Progenitor cell of endocrine pancreas (in vitro differentiated cells): ENCODE results near the gene PAQR4. TPM values are rescaled to one million over a fixed set of nuclear protein-coding genes. Genes with fewer than 3 reads are reported as not detected.

Experiments used
- DNase-seq: peaks from one replicate; pipeline ENCODE4 v3.0.0; 2021; ENCODE audit warnings: low spot score; ENCODE audit not compliant: unreplicated experiment
- H3K27ac Mint-ChIP-seq: 2 replicates; pipeline ENCODE4 v1.8.0; 2021; ENCODE audit warnings: mild to moderate bottlenecking, moderate library complexity, mixed read lengths
- H3K27me3 Mint-ChIP-seq: 2 replicates; pipeline ENCODE4 v1.8.0; 2021; ENCODE audit warnings: mixed read lengths
- H3K36me3 Mint-ChIP-seq: 2 replicates; pipeline ENCODE4 v1.8.0; 2022; ENCODE audit warnings: mixed read lengths; ENCODE audit not compliant: insufficient read depth
- H3K4me1 Mint-ChIP-seq: 2 replicates; pipeline ENCODE4 v1.8.0; 2021; ENCODE audit warnings: low read depth, mixed read lengths
- H3K4me3 Mint-ChIP-seq: 2 replicates; pipeline ENCODE4 v1.8.0; 2021; ENCODE audit warnings: low read depth, mild to moderate bottlenecking, moderate library complexity, mixed read lengths
- H3K9me3 Mint-ChIP-seq: 2 replicates; pipeline ENCODE4 v1.8.0; 2021; ENCODE audit warnings: low read depth, mixed read lengths
- total RNA-seq: library from RNA; stranded (reverse); gene quantifications from 2 replicates; pipeline ENCODE4 v1.2.1, GENCODE V29; 2021
- TF ChIP-seq, protein P1 (sequence below): fragments of 200-600 bp; sonication (generic); IDR thresholded peaks from one replicate; pipeline ENCODE4 v1.5.0; 2021; ENCODE audit warnings: antibody characterized with exemption, mild to moderate bottlenecking; ENCODE audit not compliant: unreplicated experiment

Gene PAQR4
- total RNA-seq, 1 donor from 2014 or later, result 13.0 TPM

DNA sequence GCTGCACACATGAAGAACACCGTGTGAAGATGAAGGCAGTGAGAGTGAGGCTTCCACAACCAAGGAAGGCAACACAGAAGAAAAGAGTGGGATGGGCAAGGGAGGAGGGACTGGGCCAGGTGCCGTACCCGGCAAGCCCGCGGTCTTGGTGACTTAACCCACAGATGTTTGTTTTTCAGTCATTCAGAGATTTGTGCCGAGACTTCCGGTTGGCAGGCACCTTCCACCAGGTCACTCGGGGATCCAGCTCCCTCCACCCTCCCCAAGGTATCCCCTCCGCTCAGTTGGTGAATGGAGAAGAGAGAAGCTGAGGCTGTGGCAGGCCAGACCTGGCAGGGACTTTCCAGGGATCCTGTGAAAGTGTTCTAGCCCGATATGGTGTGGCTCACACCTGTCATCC, 9.9 kb upstream of the PAQR4 start:
- DNase-seq, result no peak
- peaks cover 3% of the 10 kb centered on the region for H3K4me1 Mint-ChIP-seq
- H3K27ac Mint-ChIP-seq, result no peak overlapping the region
- H3K27me3 Mint-ChIP-seq, result peaks cover 36% of the 10 kb centered on the region
- no peak overlapping the region for H3K4me3 Mint-ChIP-seq
- no peaks in the 10 kb centered on the region for H3K9me3 Mint-ChIP-seq
- no peaks in the 10 kb centered on the region for H3K36me3 Mint-ChIP-seq
- TF ChIP-seq, protein P1, sequence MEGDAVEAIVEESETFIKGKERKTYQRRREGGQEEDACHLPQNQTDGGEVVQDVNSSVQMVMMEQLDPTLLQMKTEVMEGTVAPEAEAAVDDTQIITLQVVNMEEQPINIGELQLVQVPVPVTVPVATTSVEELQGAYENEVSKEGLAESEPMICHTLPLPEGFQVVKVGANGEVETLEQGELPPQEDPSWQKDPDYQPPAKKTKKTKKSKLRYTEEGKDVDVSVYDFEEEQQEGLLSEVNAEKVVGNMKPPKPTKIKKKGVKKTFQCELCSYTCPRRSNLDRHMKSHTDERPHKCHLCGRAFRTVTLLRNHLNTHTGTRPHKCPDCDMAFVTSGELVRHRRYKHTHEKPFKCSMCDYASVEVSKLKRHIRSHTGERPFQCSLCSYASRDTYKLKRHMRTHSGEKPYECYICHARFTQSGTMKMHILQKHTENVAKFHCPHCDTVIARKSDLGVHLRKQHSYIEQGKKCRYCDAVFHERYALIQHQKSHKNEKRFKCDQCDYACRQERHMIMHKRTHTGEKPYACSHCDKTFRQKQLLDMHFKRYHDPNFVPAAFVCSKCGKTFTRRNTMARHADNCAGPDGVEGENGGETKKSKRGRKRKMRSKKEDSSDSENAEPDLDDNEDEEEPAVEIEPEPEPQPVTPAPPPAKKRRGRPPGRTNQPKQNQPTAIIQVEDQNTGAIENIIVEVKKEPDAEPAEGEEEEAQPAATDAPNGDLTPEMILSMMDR, result no peak

DNA sequence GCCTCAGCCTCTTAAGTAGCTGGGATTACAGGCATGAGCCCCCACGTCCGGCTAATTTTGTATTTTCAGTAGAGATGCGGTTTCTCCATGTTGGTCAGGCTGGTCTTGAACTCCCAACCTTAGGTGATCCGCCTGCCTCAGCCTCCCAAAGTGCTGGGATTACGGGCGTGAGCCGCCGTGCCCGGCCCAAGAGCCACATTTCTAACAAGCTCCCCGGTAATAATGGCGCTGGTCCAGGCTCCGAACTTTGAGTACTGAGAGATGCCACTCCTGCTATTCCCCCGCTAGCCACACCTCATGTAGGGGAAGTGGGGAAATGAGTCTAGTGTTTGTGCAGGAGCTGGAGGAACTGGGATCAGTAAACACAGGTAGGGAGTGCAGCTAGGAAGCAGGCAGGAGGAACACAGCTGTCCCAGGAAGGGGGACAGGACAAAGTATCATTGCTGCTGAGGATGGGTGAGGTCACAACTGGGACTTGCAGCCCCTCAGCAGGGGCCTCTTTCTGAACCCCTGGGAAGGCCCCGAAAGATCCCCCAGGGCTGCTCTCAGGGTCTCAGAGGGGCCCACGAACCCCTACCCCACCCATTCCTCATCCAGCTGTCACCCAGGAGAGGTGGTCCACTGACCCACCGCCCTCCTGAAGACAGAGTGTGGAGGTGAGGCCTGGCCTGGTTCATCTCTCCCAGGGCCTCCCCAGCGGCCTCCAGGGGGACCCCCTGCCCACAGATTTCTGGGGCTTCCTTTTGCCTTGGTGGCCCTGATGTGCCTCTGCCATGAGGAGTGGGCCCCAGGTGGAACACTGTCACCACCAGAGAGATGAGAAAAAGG, 8.8 kb upstream of the PAQR4 start:
- Mint-ChIP-seq H3K4me1 (peaks cover 2% of the 10 kb centered on the region), H3K4me3 (no peak overlapping the region), H3K36me3 (no peaks in the 10 kb centered on the region), H3K27me3 (peaks cover 40% of the 10 kb centered on the region), H3K27ac (no peak overlapping the region), H3K9me3 (no peaks in the 10 kb centered on the region)
- TF ChIP-seq, protein P1, result no peak
- no peak for DNase-seq

DNA sequence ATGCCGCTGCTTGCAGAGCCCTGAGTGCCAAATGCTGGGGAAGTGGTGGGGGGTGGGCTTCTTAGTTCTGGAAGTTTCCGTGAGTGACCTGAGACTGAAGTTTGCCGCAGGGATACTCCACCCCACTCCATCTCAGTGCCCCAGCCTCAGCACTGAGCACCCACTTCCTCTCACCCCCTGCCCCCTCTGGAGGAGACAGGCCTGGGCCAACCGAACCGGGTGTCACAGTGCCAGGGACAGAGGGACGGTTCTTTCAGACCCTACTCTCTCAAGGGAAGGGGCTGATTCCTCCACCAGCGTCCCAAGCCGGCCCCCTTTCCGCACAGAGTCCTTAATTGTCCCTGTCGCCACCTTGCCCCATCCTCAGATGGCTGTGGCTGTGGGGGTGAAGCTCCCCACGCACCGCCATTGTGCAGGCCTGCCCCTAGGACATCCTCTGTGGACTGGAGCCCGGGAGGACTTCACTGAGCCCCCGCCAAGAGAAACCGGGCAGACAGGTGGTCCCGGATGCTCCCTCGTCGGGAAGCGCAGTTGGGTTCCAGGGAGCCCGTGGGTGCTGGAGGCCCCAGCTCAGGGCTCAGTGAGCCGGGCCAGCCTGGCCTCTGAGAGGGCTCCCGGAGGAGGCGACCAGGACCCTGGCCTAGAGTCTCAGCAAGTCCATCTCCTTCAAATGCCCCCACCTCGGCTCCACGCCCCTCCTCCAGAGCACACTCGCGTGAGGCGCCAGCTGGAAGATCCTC, 6.6 kb upstream of the PAQR4 start:
- Mint-ChIP-seq H3K36me3 (no peaks in the 10 kb centered on the region), H3K27ac (no peak overlapping the region), H3K9me3 (no peaks in the 10 kb centered on the region), H3K4me3 (no peak overlapping the region), H3K4me1 (peaks cover 2% of the 10 kb centered on the region), H3K27me3 (peaks cover 36% of the 10 kb centered on the region)
- no peak for DNase-seq
- TF ChIP-seq, protein P1, result no peak

DNA sequence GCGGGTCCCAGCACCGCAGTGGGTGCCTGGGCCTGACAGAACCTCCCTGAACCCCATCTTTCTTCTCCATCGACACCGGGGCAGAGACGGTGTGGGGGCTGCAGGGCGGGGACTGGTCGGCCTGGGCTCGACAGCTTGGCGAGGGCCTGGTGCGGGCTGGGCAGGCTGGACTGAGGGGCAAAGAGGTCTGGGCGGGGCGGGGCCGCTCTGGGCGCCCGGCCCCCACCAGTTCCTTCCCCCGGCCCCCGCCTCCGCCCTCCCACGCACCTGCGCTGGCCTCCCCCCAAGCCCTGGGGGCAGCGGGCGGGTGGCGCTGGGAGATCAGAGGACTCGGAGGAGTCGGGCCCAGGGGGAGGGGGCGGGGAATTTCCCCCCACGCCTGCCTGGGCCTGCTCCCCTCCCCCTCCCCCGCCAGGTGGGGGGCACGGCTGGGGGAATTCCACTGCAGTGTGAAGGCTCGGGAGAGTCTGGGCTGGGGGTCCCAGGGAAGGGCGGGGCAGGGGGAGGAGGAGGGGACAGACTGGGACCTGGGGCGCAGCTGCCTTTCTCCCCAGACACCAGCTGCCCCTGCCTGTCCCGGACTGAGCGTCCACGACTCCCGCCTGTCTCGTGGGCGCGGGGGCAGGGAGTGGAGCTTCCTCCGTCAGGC, 6.0 kb upstream of the PAQR4 start:
- H3K27me3 Mint-ChIP-seq, result peaks cover 40% of the 10 kb centered on the region
- H3K9me3 Mint-ChIP-seq, result no peaks in the 10 kb centered on the region
- H3K4me3 Mint-ChIP-seq, result peak overlapping the region; percentile 57
- peaks cover 2% of the 10 kb centered on the region for H3K4me1 Mint-ChIP-seq
- H3K27ac Mint-ChIP-seq, result no peak overlapping the region
- TF ChIP-seq, protein P1, result no peak
- no peak for DNase-seq
- no peaks in the 10 kb centered on the region for H3K36me3 Mint-ChIP-seq

DNA sequence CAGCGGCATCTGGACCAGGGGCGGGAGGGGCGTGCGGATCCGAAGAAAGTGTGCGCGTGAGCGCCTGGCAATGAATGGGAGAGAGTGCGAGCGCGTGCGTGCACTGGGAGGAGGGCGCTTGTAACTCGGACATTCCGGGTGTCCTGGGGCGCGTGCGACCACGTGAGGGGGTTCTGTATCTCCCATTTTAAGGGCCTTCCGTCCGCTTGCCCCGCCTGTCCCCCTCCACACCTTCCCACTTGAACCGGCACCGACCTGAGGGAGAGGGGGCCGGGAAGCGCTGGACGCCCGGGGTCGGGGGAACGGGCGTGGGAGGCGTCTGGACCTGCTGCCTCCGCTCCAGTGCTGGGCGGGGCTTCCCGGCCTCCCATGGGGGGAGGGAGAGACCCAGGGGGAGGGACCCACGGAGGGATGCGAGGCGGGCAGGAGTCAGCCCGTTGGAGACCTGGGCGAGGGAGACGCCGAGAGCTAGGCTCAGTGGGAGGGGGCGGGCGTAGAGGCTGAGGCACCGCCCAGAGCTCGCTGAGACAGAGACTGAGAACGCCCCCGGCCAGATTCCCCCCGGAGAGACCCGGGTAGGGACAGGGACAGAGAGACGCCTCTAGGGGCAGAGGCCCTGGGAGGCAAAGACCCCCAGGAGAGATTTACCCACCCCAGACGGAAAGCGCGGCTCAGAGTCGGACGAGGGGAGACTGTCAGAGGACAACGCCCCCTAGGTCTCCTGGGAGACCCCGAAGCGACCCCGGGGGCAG, 5.2 kb upstream of the PAQR4 start, which contains the start of gene KREMEN2:
Gene KREMEN2 (plus strand): TSS at position 553 of the 752 bp plus-strand sequence. CDS start 246 bp downstream, outside the sequence.
- TF ChIP-seq, protein P1, result peak; percentile 10
- DNase-seq, result no peak
- Mint-ChIP-seq H3K27me3 (peaks cover 43% of the 10 kb centered on the region), H3K9me3 (no peaks in the 10 kb centered on the region), H3K4me3 (peak within 1 kb of the TSS; percentile 57), H3K27ac (no peak within 1 kb of the TSS), H3K36me3 (no peaks in the 10 kb centered on the region), H3K4me1 (peaks cover 2% of the 10 kb centered on the region)
